ENCODE measurements around the gene CDCA4.

Gene CDCA4

GRCh38 chr14:104978746-104979691 lies 41.9 kb downstream of the CDCA4 start:
- TF ChIP-seq CTCF (IDR thresholded peaks at IDR 0.05; ENCODE audit: extremely low read depth, insufficient read depth, missing control alignments) = no peak
- DNase-seq (ENCODE audit: low spot score) = no peak
- in situ Hi-C loops (cut with MboI; ENCODE audit: low pct_unique_long_range_greater_than_20kb, low sequenced_read_pairs, unreplicated experiment) = no loop called here

GRCh38 chr14:104977681-104978653 lies 42.9 kb downstream of the CDCA4 start, which contains the start of gene AHNAK2:
TSS of gene AHNAK2 (minus strand) at chr14:104978374. CDS start at chr14:104978237, 137 bp downstream.
- DNase-seq (ENCODE audit: low spot score) = peak; percentile 79
- no peak for TF ChIP-seq CTCF (IDR thresholded peaks at IDR 0.05; ENCODE audit: extremely low read depth, insufficient read depth, missing control alignments)
- in situ Hi-C loops (cut with MboI; ENCODE audit: low pct_unique_long_range_greater_than_20kb, low sequenced_read_pairs, unreplicated experiment) = no loop called here

- no peak for DNase-seq (ENCODE audit: low spot score)
- in situ Hi-C loops (cut with MboI; ENCODE audit: low pct_unique_long_range_greater_than_20kb, low sequenced_read_pairs, unreplicated experiment) = no loop called here
- TF ChIP-seq CTCF (IDR thresholded peaks at IDR 0.05; ENCODE audit: extremely low read depth, insufficient read depth, missing control alignments) = no peak
Observed at GRCh38 chr14:104977008-104977680, 43.7 kb downstream of the CDCA4 start.

GRCh38 chr14:104976198-104977007 lies 44.5 kb downstream of the CDCA4 start:
- in situ Hi-C loops (cut with MboI; ENCODE audit: low pct_unique_long_range_greater_than_20kb, low sequenced_read_pairs, unreplicated experiment) = no loop called here
- DNase-seq (ENCODE audit: low spot score) = peak; percentile 88
- TF ChIP-seq CTCF (IDR thresholded peaks at IDR 0.05; ENCODE audit: extremely low read depth, insufficient read depth, missing control alignments) = peak; percentile 98

- in situ Hi-C loops (cut with MboI; ENCODE audit: low pct_unique_long_range_greater_than_20kb, low sequenced_read_pairs, unreplicated experiment) = no loop called here
- peak; percentile 56 for DNase-seq (ENCODE audit: low spot score)
- peak; percentile 67 for TF ChIP-seq CTCF (IDR thresholded peaks at IDR 0.05; ENCODE audit: extremely low read depth, insufficient read depth, missing control alignments)
Observed at GRCh38 chr14:104975481-104976197, 45.2 kb downstream of the CDCA4 start.
